ENCODE data around the gene NOS1.

DNA sequence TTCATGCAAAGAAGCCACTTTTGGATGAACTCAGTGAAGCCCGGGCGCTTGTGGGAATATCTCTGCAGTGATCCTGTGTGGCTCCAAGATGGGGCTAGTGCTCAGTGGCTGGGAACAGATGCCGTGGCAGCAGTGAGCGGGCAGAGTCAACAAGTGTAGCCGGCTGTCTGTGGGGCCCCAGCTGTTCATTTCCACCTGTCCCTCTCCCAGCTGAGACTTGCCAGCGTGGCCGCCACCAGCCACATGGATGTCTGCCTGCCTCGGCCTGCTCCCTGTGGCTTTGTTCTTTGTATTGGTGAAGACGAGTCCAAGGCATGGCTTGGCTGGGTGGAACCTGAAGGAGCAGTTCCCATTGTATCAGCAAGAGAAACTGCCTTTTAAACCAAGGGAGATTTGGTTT lies 77.3 kb downstream of the NOS1 start:
- no peak for TF ChIP-seq EZH2 (IDR thresholded peaks at IDR 0.05; ENCODE audit: low read depth, low read length, severe bottlenecking)
- no peak for TF ChIP-seq CTCF (IDR thresholded peaks at IDR 0.05; ENCODE audit: control extremely low read depth in 1 of 3, insufficient read depth in 1 of 3, low read depth in 1 of 3, low read length in 3 of 3)

All from H1 (cell line).